IPS-11a (cell line): Measurements from ENCODE around the gene DLD.

Experiments used
- H3K4me3 ChIP-seq: one replicate; pipeline ENCODE4 v1.5.1; 2013; ENCODE audit warnings: low read depth, low read length, control low read depth

Gene DLD

GRCh38 chr7:107967420-107967819 is 76.4 kb downstream of the DLD start:
- no peak overlapping the region for H3K4me3 ChIP-seq

GRCh38 chr7:107968449-107968848 is 77.5 kb downstream of the DLD start:
- no peak overlapping the region for H3K4me3 ChIP-seq

DNA sequence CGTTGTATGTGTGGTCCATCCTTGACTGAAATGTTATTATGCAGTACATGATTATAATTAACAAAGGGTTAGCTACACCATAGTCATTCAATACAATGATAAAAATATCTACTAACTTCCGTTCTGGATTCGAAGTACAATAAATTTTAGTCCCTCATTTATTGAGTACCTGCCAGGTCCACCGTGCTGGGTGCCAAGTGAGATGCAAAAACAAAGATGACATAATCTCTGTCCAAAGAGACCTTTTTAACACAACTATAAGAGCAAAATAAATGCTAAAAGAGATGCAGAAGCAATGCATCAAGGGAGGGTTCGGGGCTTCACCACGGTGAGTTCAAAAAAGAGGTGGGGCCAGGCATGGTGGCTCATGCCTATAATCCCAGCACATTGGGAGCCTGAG is 78.9 kb downstream of the DLD start:
- no peak overlapping the region for H3K4me3 ChIP-seq
